Astrocyte (in vitro differentiated cells and primary cell): Measurements from ENCODE around the gene ACKR2. TPM values are rescaled to one million over a fixed set of nuclear protein-coding genes. Genes with fewer than 3 reads are reported as not detected.

Source experiments
- DNase-seq: peaks from one replicate; pipeline ENCODE4 v3.0.0-alpha.2; 2010; ENCODE audit warnings: low read depth
- FAIRE-seq: peaks from 2 replicates; lab custom pipeline; 2011; peaks lifted over from hg19 to GRCh38; lab: Jason Lieb, UNC
- H2AFZ ChIP-seq: 2 replicates; pipeline ENCODE4 v1.6.0; 2012; ENCODE audit warnings: low read depth, low read length, inconsistent platforms
- H3K27ac ChIP-seq: 2 replicates; pipeline ENCODE4 v1.5.1; 2011; ENCODE audit warnings: low read depth, low read length, inconsistent platforms
- H3K27me3 ChIP-seq: 2 replicates; pipeline ENCODE4 v1.6.0; 2011; ENCODE audit warnings: low read length, inconsistent platforms; ENCODE audit not compliant: insufficient read depth
- H3K36me3 ChIP-seq: 2 replicates; pipeline ENCODE4 v1.5.1; 2011; ENCODE audit warnings: low read length, inconsistent platforms; ENCODE audit not compliant: insufficient read depth
- H3K4me1 ChIP-seq: 2 replicates; pipeline ENCODE4 v1.5.1; 2011; ENCODE audit warnings: low read length, inconsistent platforms; ENCODE audit not compliant: insufficient read depth
- H3K4me2 ChIP-seq: 2 replicates; pipeline ENCODE4 v1.6.0; 2012; ENCODE audit warnings: low read length, inconsistent platforms
- H3K4me3 ChIP-seq: 2 replicates; pipeline ENCODE4 v1.5.1; 2011; ENCODE audit warnings: low read depth, mild to moderate bottlenecking, low read length, inconsistent platforms; ENCODE audit not compliant: insufficient read depth
- H3K79me2 ChIP-seq: 2 replicates; pipeline ENCODE4 v1.6.0; 2012; ENCODE audit warnings: mild to moderate bottlenecking, low read length, inconsistent platforms; ENCODE audit not compliant: insufficient read depth
- H3K9ac ChIP-seq: 2 replicates; pipeline ENCODE4 v1.6.0; 2012; ENCODE audit warnings: mild to moderate bottlenecking, low read length, inconsistent platforms
- H3K9me3 ChIP-seq: 2 replicates; pipeline ENCODE4 v1.5.1; 2012; ENCODE audit warnings: low read depth, mild to moderate bottlenecking, low read length, inconsistent platforms; ENCODE audit not compliant: insufficient read depth
- H4K20me1 ChIP-seq: 2 replicates; pipeline ENCODE4 v1.6.0; 2012; ENCODE audit warnings: low read length, inconsistent platforms; ENCODE audit not compliant: insufficient read depth
- H3K27ac Mint-ChIP-seq: one replicate; pipeline ENCODE4 v1.8.0; 2021; ENCODE audit warnings: mild to moderate bottlenecking, mixed read lengths; ENCODE audit not compliant: unreplicated experiment
- H3K27me3 Mint-ChIP-seq: one replicate; pipeline ENCODE4 v1.8.0; 2021; ENCODE audit warnings: low read depth, mixed read lengths; ENCODE audit not compliant: unreplicated experiment
- H3K36me3 Mint-ChIP-seq: one replicate; pipeline ENCODE4 v1.8.0; 2021; ENCODE audit warnings: low read depth, mixed read lengths; ENCODE audit not compliant: unreplicated experiment
- H3K4me1 Mint-ChIP-seq: one replicate; pipeline ENCODE4 v1.8.0; 2021; ENCODE audit warnings: low read depth, mixed read lengths; ENCODE audit not compliant: unreplicated experiment
- H3K4me3 Mint-ChIP-seq: one replicate; pipeline ENCODE4 v1.8.0; 2021; ENCODE audit warnings: mild to moderate bottlenecking, moderate library complexity, mixed read lengths; ENCODE audit not compliant: unreplicated experiment
- H3K9me3 Mint-ChIP-seq: one replicate; pipeline ENCODE4 v1.8.0; 2021; ENCODE audit warnings: mild to moderate bottlenecking, mixed read lengths; ENCODE audit not compliant: unreplicated experiment
- CTCF ChIP-seq: IDR thresholded peaks from 2 replicates; pipeline ENCODE4 v1.5.1; 2011; ENCODE audit warnings: low read depth, mild to moderate bottlenecking, inconsistent platforms, low read length, moderate library complexity; ENCODE audit not compliant: insufficient read depth
- EZH2 ChIP-seq: IDR thresholded peaks from 2 replicates; pipeline ENCODE4 v1.6.1; 2012; ENCODE audit warnings: mild to moderate bottlenecking, low read length, inconsistent platforms; ENCODE audit not compliant: insufficient read depth
- total RNA-seq: library from RNA; stranded (reverse); gene quantifications from 2 replicates; pipeline ENCODE4 v1.2.1, GENCODE V29; 2021

Gene ACKR2
- total RNA-seq, 1 donor from 2014 or later: 1.7 TPM

GRCh38 chr3:42800251-42800650 lies 9.0 kb upstream of the ACKR2 start:
- Mint-ChIP-seq H3K36me3 (no peaks in the 10 kb centered on the region), H3K4me1 (peaks cover 16% of the 10 kb centered on the region), H3K27ac (no peak overlapping the region), H3K9me3 (peaks cover 2% of the 10 kb centered on the region), H3K4me3 (peak overlapping the region; percentile 58), H3K27me3 (no peaks in the 10 kb centered on the region)
- no peaks in the 10 kb centered on the region for H3K36me3 ChIP-seq
- H3K9me3 ChIP-seq: no peaks in the 10 kb centered on the region
- H3K79me2 ChIP-seq: peaks cover 63% of the 10 kb centered on the region
- H3K4me1 ChIP-seq: peaks cover 12% of the 10 kb centered on the region
- TF ChIP-seq EZH2 (no peak), CTCF (no peak)
- H3K4me2 ChIP-seq: no peak overlapping the region
- H2AFZ ChIP-seq: no peak overlapping the region
- no peaks in the 10 kb centered on the region for H3K27me3 ChIP-seq
- H3K27ac ChIP-seq: no peak overlapping the region
- no peak overlapping the region for H3K9ac ChIP-seq
- FAIRE-seq (no peak), DNase-seq (no peak)
- H3K4me3 ChIP-seq: no peak overlapping the region
- H4K20me1 ChIP-seq: peaks cover 45% of the 10 kb centered on the region

- Histone ChIP-seq H3K27me3 (no peaks in the 10 kb centered on the region), H3K27ac (no peak overlapping the region), H3K79me2 (peaks cover 55% of the 10 kb centered on the region), H2AFZ (no peak overlapping the region), H3K36me3 (no peaks in the 10 kb centered on the region), H3K4me3 (no peak overlapping the region), H3K9me3 (no peaks in the 10 kb centered on the region), H3K4me2 (no peak overlapping the region), H4K20me1 (peaks cover 38% of the 10 kb centered on the region), H3K9ac (no peak overlapping the region), H3K4me1 (peaks cover 14% of the 10 kb centered on the region)
- Mint-ChIP-seq H3K27me3 (peaks cover 2% of the 10 kb centered on the region), H3K36me3 (no peaks in the 10 kb centered on the region), H3K27ac (no peak overlapping the region), H3K9me3 (peaks cover 2% of the 10 kb centered on the region), H3K4me3 (no peak overlapping the region), H3K4me1 (peaks cover 16% of the 10 kb centered on the region)
- no peak for FAIRE-seq
- TF ChIP-seq EZH2 (no peak), CTCF (no peak)
- DNase-seq: no peak
Observed at GRCh38 chr3:42801048-42801620, 8.1 kb upstream of the ACKR2 start.

- H4K20me1 ChIP-seq: peaks cover 34% of the 10 kb centered on the region
- Mint-ChIP-seq H3K9me3 (peaks cover 2% of the 10 kb centered on the region), H3K27me3 (peaks cover 2% of the 10 kb centered on the region), H3K4me1 (peaks cover 13% of the 10 kb centered on the region), H3K4me3 (no peak overlapping the region), H3K36me3 (no peaks in the 10 kb centered on the region), H3K27ac (peak overlapping the region; percentile 12)
- FAIRE-seq (no peak), DNase-seq (no peak)
- H3K9ac ChIP-seq: no peak overlapping the region
- H3K4me1 ChIP-seq: peaks cover 14% of the 10 kb centered on the region
- no peak overlapping the region for H2AFZ ChIP-seq
- peaks cover 49% of the 10 kb centered on the region for H3K79me2 ChIP-seq
- H3K36me3 ChIP-seq: no peaks in the 10 kb centered on the region
- no peaks in the 10 kb centered on the region for H3K9me3 ChIP-seq
- TF ChIP-seq EZH2: no peak
- no peak for TF ChIP-seq CTCF
- no peaks in the 10 kb centered on the region for H3K27me3 ChIP-seq
- H3K27ac ChIP-seq: no peak overlapping the region
- no peak overlapping the region for H3K4me3 ChIP-seq
- no peak overlapping the region for H3K4me2 ChIP-seq
Observed at GRCh38 chr3:42801784-42802183, 7.5 kb upstream of the ACKR2 start.
